Common myeloid progenitor, CD34-positive (primary cell): ENCODE measurements around the gene DPY19L3.
A peak's percentile ranks its signal among the peaks of the same experiment; 100 is the strongest.
"Not testable (repeated sequence)": the region's sequence is repeated elsewhere in the genome, so short reads cannot be mapped to it uniquely, and the experiment has no call there.

ENCODE experiments used
- CTCF ChIA-PET: fragments of 350-600 bp; sonication (Branson Sonifier 250); formaldehyde crosslinking; loops from one replicate; lab custom pipeline; 2021; ENCODE audit warnings: antibody characterized with exemption; lab: Charles Lee
- POLR2A ChIA-PET: fragments of 350-600 bp; sonication (Branson Sonifier 250); formaldehyde crosslinking; loops from one replicate; lab custom pipeline; 2021; ENCODE audit warnings: antibody characterized with exemption; lab: Charles Lee
- DNase-seq, 3 donors: peaks; one replicate each; pipeline versions ENCODE4 v3.0.0 to v3.0.0-alpha.2; 2013
- H3K27ac ChIP-seq, 2 experiments: 1 replicate in 1 of 2; 2 replicates in 1 of 2; pipeline ENCODE4 v1.7.0; 2013; ENCODE audit warnings: inconsistent platforms in 2 of 2, low read length in 2 of 2, mild to moderate bottlenecking in 2 of 2, low read depth in 1 of 2, moderate library complexity in 1 of 2; ENCODE audit not compliant: severe bottlenecking in 2 of 2, insufficient read depth in 1 of 2, poor library complexity in 1 of 2
- H3K27me3 ChIP-seq, 5 experiments: replicated peaks in 2 of 5; 1 replicate in 3 of 5; 2 replicates in 2 of 5; pipeline versions ENCODE4 v1.6.1 to v1.7.0; 2013; ENCODE audit warnings: low read length in 4 of 5, mild to moderate bottlenecking in 2 of 5, moderate library complexity in 2 of 5, inconsistent platforms in 1 of 5; ENCODE audit not compliant: insufficient read depth in 5 of 5, control insufficient read depth in 4 of 5
- H3K36me3 ChIP-seq, 4 experiments: 1 replicate in 2 of 4; 2 replicates in 2 of 4; pipeline versions ENCODE4 v1.6.1 to v1.7.0; 2013; ENCODE audit warnings: low read length in 3 of 4, control low read depth in 1 of 4, mild to moderate bottlenecking in 1 of 4; ENCODE audit not compliant: control insufficient read depth in 4 of 4, insufficient read depth in 4 of 4
- H3K4me1 ChIP-seq, 4 experiments: 1 replicate in 3 of 4; 2 replicates in 1 of 4; pipeline versions ENCODE4 v1.6.1 to v1.7.1; 2013; ENCODE audit warnings: low read length in 3 of 4, mild to moderate bottlenecking in 3 of 4, control low read depth in 1 of 4, inconsistent platforms in 1 of 4, moderate library complexity in 1 of 4; ENCODE audit not compliant: control insufficient read depth in 4 of 4, insufficient read depth in 4 of 4; ENCODE audit errors: control extremely low read depth in 1 of 4
- H3K4me3 ChIP-seq, 7 experiments: 1 replicate in 4 of 7; 2 replicates in 3 of 7; pipeline versions ENCODE4 v1.5.1 to v1.7.0; 2013; ENCODE audit warnings: mild to moderate bottlenecking in 7 of 7, low read length in 6 of 7, moderate library complexity in 6 of 7, inconsistent platforms in 2 of 7, low read depth in 2 of 7, control low read depth in 1 of 7; ENCODE audit not compliant: insufficient read depth in 4 of 7, control insufficient read depth in 1 of 7; ENCODE audit errors: extremely low read depth in 1 of 7
- H3K9me3 ChIP-seq, 5 experiments: 1 replicate in 4 of 5; 2 replicates in 1 of 5; pipeline versions ENCODE4 v1.6.1 to v1.7.1; 2013; ENCODE audit warnings: low read length in 4 of 5, mild to moderate bottlenecking in 2 of 5, inconsistent platforms in 1 of 5, low read depth in 1 of 5, moderate library complexity in 1 of 5; ENCODE audit not compliant: control insufficient read depth in 4 of 5, insufficient read depth in 2 of 5; ENCODE audit errors: control extremely low read depth in 1 of 5
- WGBS: methylation state at CpG from one replicate; pipeline ENCODE4 v1.1.5; 2013; ENCODE audit not compliant: insufficient coverage; 5-methylcytosine and 5-hydroxymethylcytosine counted together

Gene DPY19L3

DNA sequence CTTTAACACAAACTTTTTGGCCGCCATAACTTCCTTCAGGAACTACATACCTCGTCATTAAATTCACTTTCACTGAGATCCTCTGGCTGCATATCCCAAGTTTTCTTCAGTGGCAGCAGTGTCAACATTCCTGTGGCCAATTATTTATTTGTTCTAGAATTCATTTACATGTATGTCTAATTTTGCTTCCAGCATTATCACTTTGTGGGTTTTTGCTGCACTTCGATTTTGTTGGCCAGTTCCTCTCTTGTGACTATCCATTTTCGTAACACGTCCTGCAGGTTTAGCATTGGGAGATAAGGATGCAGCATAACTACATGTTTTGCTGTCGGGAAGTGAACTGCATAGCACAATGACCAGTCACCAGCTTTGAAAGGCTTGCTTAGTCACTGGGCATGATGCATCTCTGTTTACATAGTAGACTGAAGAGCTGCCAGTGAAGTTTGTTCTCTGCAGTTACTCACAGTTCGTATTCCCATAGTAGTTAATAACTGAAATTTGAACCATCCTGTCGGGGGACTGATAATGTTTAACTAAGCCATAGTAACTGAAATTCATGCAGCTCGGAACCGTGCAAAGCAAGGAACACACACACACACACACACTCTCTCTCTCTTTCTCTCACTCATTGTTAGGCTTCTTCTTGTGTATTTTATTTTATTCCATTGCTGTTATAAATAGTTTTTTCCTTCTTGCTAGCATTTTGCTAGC is 31.8 kb upstream of the DPY19L3 start:
- no peaks in the 10 kb centered on the region for H3K27me3 ChIP-seq
- peak in 2 of 3 donors; percentile 18 to 47 for DNase-seq
- peak overlapping the region in 1 of 2 experiments; percentile 43 for H3K27ac ChIP-seq
- ChIA-PET POLR2A (interaction anchor here (0.7 kb wide), 1 partner anchor 8 kb away, joined by 3 read pairs; no protein-coding TSS in a partner anchor), CTCF (no interaction called here)
- peaks cover 0 to 7% (median 0%) of the 10 kb centered on the region in 5 experiments for H3K9me3 ChIP-seq
- H3K4me1 ChIP-seq = peaks cover 0 to 2% (median 0%) of the 10 kb centered on the region in 4 experiments
- H3K4me3 ChIP-seq = no peak overlapping the region
- 91% methylated on average over 6 of the region's 10 CpGs for WGBS
- H3K36me3 ChIP-seq = peaks cover 11 to 43% (median 40%) of the 10 kb centered on the region in 4 experiments

DNA sequence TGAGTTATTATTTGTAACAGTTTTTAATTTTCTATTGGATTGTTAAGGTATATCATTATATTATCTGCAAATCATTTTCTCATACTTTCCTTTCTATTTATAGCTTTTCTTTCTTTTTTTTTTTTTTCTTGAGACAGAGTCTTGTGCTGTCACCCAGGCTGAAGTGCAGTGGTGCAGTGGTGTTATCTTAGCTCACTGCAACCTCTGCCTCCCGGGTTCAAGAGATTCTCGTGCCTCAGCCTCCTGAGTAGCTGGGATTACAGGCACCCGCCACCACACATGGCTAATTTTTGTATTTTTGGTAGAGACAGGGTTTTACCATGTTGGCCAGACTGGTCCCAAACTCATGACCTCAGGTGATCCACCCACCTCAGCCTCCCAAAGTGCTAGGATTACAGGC is 31.2 kb upstream of the DPY19L3 start:
- not testable (repeated sequence) for H3K27me3 ChIP-seq

GRCh38 chr19:32377088-32377487 is 28.5 kb upstream of the DPY19L3 start:
- H3K27ac ChIP-seq, H3K4me1 ChIP-seq, DNase-seq, H3K27me3 ChIP-seq, POLR2A ChIA-PET, H3K9me3 ChIP-seq, H3K4me3 ChIP-seq: not testable (repeated sequence)
- 100% methylated on average over 7 of the region's 9 CpGs for WGBS
- CTCF ChIA-PET = interaction anchor here (0.6 kb wide), 1 partner anchor 1630 kb away, joined by 4 read pairs; no protein-coding TSS in a partner anchor
- H3K36me3 ChIP-seq = peaks cover 11 to 48% (median 40%) of the 10 kb centered on the region in 4 experiments

More for the DNA sequence above, 31.2 kb upstream of the DPY19L3 start:
- CTCF ChIA-PET = interaction anchor here (0.8 to 1.7 kb wide), 2 partner anchors 15 to 34 kb away, joined by 3 to 7 read pairs; no protein-coding TSS in a partner anchor
- H3K4me1 ChIP-seq, H3K9me3 ChIP-seq, H3K4me3 ChIP-seq, DNase-seq, POLR2A ChIA-PET: not testable (repeated sequence)
- WGBS = 100% methylated on average over 1 of the region's 3 CpGs
- Histone ChIP-seq H3K36me3 (peaks cover 11 to 44% (median 39%) of the 10 kb centered on the region in 4 experiments), H3K27ac (peak overlapping the region in 1 of 2 experiments; percentile 43)

GRCh38 chr19:32380269-32380668 is 25.3 kb upstream of the DPY19L3 start:
- Histone ChIP-seq H3K36me3 (peaks cover 9 to 48% (median 32%) of the 10 kb centered on the region in 4 experiments), H3K27me3 (no peaks in the 10 kb centered on the region), H3K4me3 (no peak overlapping the region), H3K27ac (no peak overlapping the region), H3K9me3 (no peaks in the 10 kb centered on the region), H3K4me1 (no peaks in the 10 kb centered on the region)
- POLR2A ChIA-PET = no interaction called here
- 100% methylated on average over 1 of the region's 3 CpGs for WGBS
- no peak for DNase-seq
- CTCF ChIA-PET = no interaction called here

DNA sequence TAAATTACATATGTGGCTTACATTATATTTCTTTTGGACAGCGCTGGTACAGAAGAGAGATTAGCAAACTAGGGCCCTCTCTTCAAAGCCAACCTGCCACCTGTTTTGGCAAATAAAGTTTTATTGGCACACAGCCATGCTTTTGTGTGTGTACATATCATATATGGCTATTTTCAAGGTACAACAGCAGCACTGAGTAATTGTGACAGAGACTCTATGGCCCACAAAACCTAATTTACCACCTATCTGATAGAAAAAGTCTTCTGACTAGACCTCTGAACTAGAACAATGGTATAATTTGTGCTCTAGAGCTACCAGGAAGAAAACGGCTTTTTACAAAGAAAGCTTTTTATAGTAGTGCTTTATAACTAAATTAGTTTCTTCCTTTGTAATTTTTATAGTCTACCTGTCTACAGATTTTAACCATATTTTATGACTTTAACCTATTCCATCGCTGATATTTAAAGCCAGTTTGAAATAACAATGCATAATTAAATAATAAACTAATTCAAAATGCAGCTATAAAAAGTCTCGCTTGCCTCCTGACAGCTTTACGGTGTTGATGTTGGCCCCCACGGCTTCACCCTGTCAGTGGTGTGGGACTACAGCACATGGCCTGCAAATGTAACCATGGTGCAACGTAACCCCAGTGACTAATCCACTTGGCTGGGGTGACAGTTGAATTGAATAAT is 17.7 kb upstream of the DPY19L3 start:
- no peaks in the 10 kb centered on the region for H3K4me1 ChIP-seq
- POLR2A ChIA-PET = interaction anchor here (0.6 kb wide), 1 partner anchor 177 kb away, joined by 4 read pairs; no protein-coding TSS in a partner anchor
- DNase-seq = no peak
- CTCF ChIA-PET = interaction anchor here (1.5 kb wide), 1 partner anchor 17 kb away, joined by 5 read pairs; the partner anchor contains the start of gene DPY19L3
- no peak overlapping the region for H3K4me3 ChIP-seq
- 100% methylated on average over 3 of the region's 7 CpGs for WGBS
- no peak overlapping the region for H3K27ac ChIP-seq
- H3K9me3 ChIP-seq = no peaks in the 10 kb centered on the region
- H3K36me3 ChIP-seq = peaks cover 6 to 14% (median 8%) of the 10 kb centered on the region in 4 experiments
- H3K27me3 ChIP-seq = no peaks in the 10 kb centered on the region

GRCh38 chr19:32388393-32388855 is 17.1 kb upstream of the DPY19L3 start:
- DNase-seq = no peak
- CTCF ChIA-PET = no interaction called here
- H3K4me1 ChIP-seq = no peaks in the 10 kb centered on the region
- H3K36me3 ChIP-seq = peaks cover 3 to 9% (median 4%) of the 10 kb centered on the region in 4 experiments
- no CpG with 5 or more reads among the region's 3 CpGs for WGBS
- no peaks in the 10 kb centered on the region for H3K27me3 ChIP-seq
- POLR2A ChIA-PET = interaction anchor here (0.6 kb wide), 1 partner anchor 176 kb away, joined by 4 read pairs; no protein-coding TSS in a partner anchor
- H3K27ac ChIP-seq = no peak overlapping the region
- H3K4me3 ChIP-seq = no peak overlapping the region
- no peaks in the 10 kb centered on the region for H3K9me3 ChIP-seq
